GM23338 (cell line): ENCODE results near the gene CDX1. TPM values are rescaled to one million over a fixed set of nuclear protein-coding genes. Genes with fewer than 3 reads are reported as not detected.

Experiments used
- ATAC-seq: fragments of 200-7000 bp; cut with Tn5 transposase; 3 replicates; pipeline ENCODE4 v1.9.1; 2020
- DNase-seq: peaks from one replicate; pipeline ENCODE4 v3.0.0-alpha.2; 2015; ENCODE audit warnings: low spot score
- H2AFZ ChIP-seq: fragments of 200-600 bp; sonication (generic); 2 replicates; pipeline ENCODE4 v1.8.0; 2016; ENCODE audit warnings: antibody characterized with exemption, mild to moderate bottlenecking, moderate library complexity
- H3F3A ChIP-seq: fragments of 200-600 bp; sonication (generic); replicated peaks from 2 replicates; pipeline ENCODE4 v1.8.0; 2017; ENCODE audit warnings: antibody characterized with exemption, mixed run types, low read depth
- H3K27ac ChIP-seq: fragments of 200-600 bp; sonication (generic); 2 replicates; pipeline ENCODE4 v1.6.1; 2016; ENCODE audit warnings: low read depth
- H3K27me3 ChIP-seq: fragments of 200-600 bp; sonication (generic); 2 replicates; pipeline ENCODE4 v1.8.0; 2016; ENCODE audit warnings: mild to moderate bottlenecking, mixed run types, moderate library complexity; ENCODE audit not compliant: insufficient read depth
- H3K36me3 ChIP-seq: fragments of 200-600 bp; sonication (generic); 2 replicates; pipeline ENCODE4 v1.8.0; 2016; ENCODE audit warnings: mild to moderate bottlenecking; ENCODE audit not compliant: insufficient read depth
- H3K4me1 ChIP-seq: fragments of 200-600 bp; sonication (generic); 2 replicates; pipeline ENCODE4 v1.8.0; 2016; ENCODE audit warnings: mild to moderate bottlenecking, moderate library complexity; ENCODE audit not compliant: insufficient read depth
- H3K4me2 ChIP-seq: fragments of 200-600 bp; sonication (generic); 2 replicates; pipeline ENCODE4 v1.7.1; 2017; ENCODE audit warnings: mixed run types
- H3K4me3 ChIP-seq: fragments of 200-600 bp; sonication (generic); 2 replicates; pipeline ENCODE4 v1.6.1; 2016; ENCODE audit warnings: mixed run types
- H3K79me2 ChIP-seq: fragments of 200-600 bp; sonication (generic); replicated peaks from 2 replicates; pipeline ENCODE4 v1.8.0; 2017; ENCODE audit warnings: mild to moderate bottlenecking; ENCODE audit not compliant: insufficient read depth
- H3K9me2 ChIP-seq: fragments of 200-600 bp; sonication (generic); 2 replicates; pipeline ENCODE4 v1.8.0; 2017; ENCODE audit not compliant: insufficient read depth
- H4K20me1 ChIP-seq: fragments of 200-600 bp; sonication (generic); replicated peaks from 2 replicates; pipeline ENCODE4 v1.8.0; 2017; ENCODE audit warnings: mild to moderate bottlenecking; ENCODE audit not compliant: insufficient read depth
- H3K27ac Mint-ChIP-seq: 2 replicates; pipeline ENCODE4 v1.8.0; 2020; ENCODE audit warnings: inconsistent platforms, mild to moderate bottlenecking, moderate library complexity, mixed read lengths
- H3K27me3 Mint-ChIP-seq: 3 replicates; pipeline ENCODE4 v1.8.0; 2022; ENCODE audit warnings: low read depth, mild to moderate bottlenecking, moderate library complexity, mixed read lengths, inconsistent platforms; ENCODE audit not compliant: insufficient read depth, poor library complexity
- H3K36me3 Mint-ChIP-seq: 3 replicates; pipeline ENCODE4 v1.8.0; 2021; ENCODE audit warnings: low read depth, mild to moderate bottlenecking, inconsistent platforms, moderate library complexity, mixed read lengths
- H3K4me1 Mint-ChIP-seq: 3 replicates; pipeline ENCODE4 v1.8.0; 2020; ENCODE audit warnings: mild to moderate bottlenecking, inconsistent platforms, mixed read lengths
- H3K4me3 Mint-ChIP-seq: 3 replicates; pipeline ENCODE4 v1.8.0; 2021; ENCODE audit warnings: moderate library complexity, mild to moderate bottlenecking, inconsistent platforms, mixed read lengths
- H3K9me3 Mint-ChIP-seq: 3 replicates; pipeline ENCODE4 v1.8.0; 2020; ENCODE audit warnings: moderate library complexity, mild to moderate bottlenecking, inconsistent platforms, mixed read lengths
- CREB1 ChIP-seq: fragments of 250-450 bp; sonication (Bioruptor Pico); IDR thresholded peaks from 2 replicates; pipeline ENCODE4 v1.5.0; 2020; ENCODE audit warnings: low read depth, mild to moderate bottlenecking, moderate library complexity
- EZH2 ChIP-seq: fragments of 200-600 bp; sonication (generic); IDR thresholded peaks from one replicate; pipeline ENCODE4 v1.8.0; 2017; ENCODE audit warnings: antibody characterized with exemption, mild to moderate bottlenecking, low read depth; ENCODE audit not compliant: unreplicated experiment
- EZH2phosphoT487 ChIP-seq: fragments of 200-600 bp; sonication (generic); IDR thresholded peaks from one replicate; pipeline ENCODE4 v1.8.1; 2018; ENCODE audit warnings: antibody characterized with exemption; ENCODE audit not compliant: unreplicated experiment
- JUNB ChIP-seq: IDR thresholded peaks from one replicate; pipeline ENCODE4 v1.6.1; 2016; ENCODE audit warnings: antibody characterized with exemption; ENCODE audit not compliant: unreplicated experiment
- NANOG ChIP-seq: IDR thresholded peaks from 2 replicates; pipeline ENCODE4 v1.6.1; 2016; ENCODE audit warnings: antibody characterized with exemption, borderline replicate concordance
- POLR2AphosphoS5 ChIP-seq: IDR thresholded peaks from 2 replicates; pipeline ENCODE4 v1.6.1; 2016; ENCODE audit warnings: antibody characterized with exemption, low read depth
- STAT1 ChIP-seq: IDR thresholded peaks from one replicate; pipeline ENCODE4 v1.6.1; 2016; ENCODE audit warnings: antibody characterized with exemption; ENCODE audit not compliant: unreplicated experiment
- ZNF331 ChIP-seq: fragments of 250-450 bp; sonication (Bioruptor Pico); IDR thresholded peaks from 2 replicates; pipeline ENCODE4 v1.5.0; 2020; ENCODE audit warnings: low read depth, mild to moderate bottlenecking, moderate library complexity
- polyA plus RNA-seq: library from polyadenylated mRNA; unstranded; fragments of >200 nt; fragmentation: Nextera tagmentation; extraction: Ambion mirVana; gene quantifications from 2 replicates; pipeline ENCODE4 v1.2.1, GENCODE V29; 2016
- total RNA-seq: library from RNA; depleted of rRNA; stranded (reverse); fragments of >200 nt; shearing (Covaris generic); gene quantifications from 2 replicates; pipeline ENCODE4 v1.2.3, GENCODE V29; 2014
- TF ChIP-seq, protein P1 (sequence below): fragments of 250-450 bp; sonication (Bioruptor Pico); IDR thresholded peaks from 2 replicates; pipeline ENCODE4 v1.5.0; 2020; ENCODE audit warnings: mild to moderate bottlenecking, moderate library complexity
- TF ChIP-seq, protein P2 (sequence below): IDR thresholded peaks from 2 replicates; pipeline ENCODE4 v1.6.1; 2016; ENCODE audit warnings: antibody characterized with exemption
- TF ChIP-seq, protein P3 (sequence below): IDR thresholded peaks from one replicate; pipeline ENCODE4 v1.6.1; 2018; ENCODE audit warnings: antibody characterized with exemption; ENCODE audit not compliant: unreplicated experiment
- TF ChIP-seq, protein P4 (sequence below), 2 experiments: fragments of 200-600 bp in 1 of 2; sonication (generic) in 1 of 2; conservative IDR thresholded peaks; 2 replicates each; pipeline versions ENCODE4 v1.5.1 to v1.6.1; 2016 to 2017; ENCODE audit warnings: antibody characterized with exemption in 2 of 2, low read depth in 2 of 2, mild to moderate bottlenecking in 2 of 2, moderate library complexity in 1 of 2

CDX1 gene
- total and polyA plus RNA-seq, 2 experiments from 2014 or later: not detected

DNA sequence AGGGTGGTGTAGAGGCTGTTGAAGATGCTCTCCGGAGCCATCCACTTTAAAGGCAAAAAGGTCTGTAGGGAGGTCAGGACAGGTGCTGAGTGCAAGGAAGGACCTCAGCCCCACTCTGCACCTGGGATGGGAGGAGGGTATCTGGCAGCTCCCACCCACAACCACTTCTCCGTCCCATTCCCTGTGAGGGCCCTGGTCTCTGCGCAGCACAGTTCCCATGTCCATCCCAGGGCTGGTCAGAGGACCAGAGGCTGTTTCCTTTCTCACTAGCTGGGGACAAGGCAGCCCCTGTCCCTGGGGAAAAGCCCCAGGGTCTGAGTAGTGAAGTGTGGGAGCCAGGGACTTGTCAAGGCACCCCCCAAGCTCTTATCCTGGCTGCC lies 46.5 kb upstream of the CDX1 start:
- no peak overlapping the region for H3K4me3 Mint-ChIP-seq
- H3K9me3 Mint-ChIP-seq: no peaks in the 10 kb centered on the region
- Histone ChIP-seq H3K27me3 (no peaks in the 10 kb centered on the region), H3K9me2 (no peaks in the 10 kb centered on the region), H3F3A (no peaks in the 10 kb centered on the region), H3K27ac (no peak overlapping the region), H4K20me1 (no peaks in the 10 kb centered on the region), H3K4me2 (no peak overlapping the region), H3K4me1 (no peaks in the 10 kb centered on the region), H3K36me3 (no peaks in the 10 kb centered on the region), H3K79me2 (no peaks in the 10 kb centered on the region), H3K4me3 (no peak overlapping the region), H2AFZ (no peak overlapping the region)
- TF ChIP-seq NANOG: no peak
- TF ChIP-seq POLR2AphosphoS5: no peak
- TF ChIP-seq, protein P1, sequence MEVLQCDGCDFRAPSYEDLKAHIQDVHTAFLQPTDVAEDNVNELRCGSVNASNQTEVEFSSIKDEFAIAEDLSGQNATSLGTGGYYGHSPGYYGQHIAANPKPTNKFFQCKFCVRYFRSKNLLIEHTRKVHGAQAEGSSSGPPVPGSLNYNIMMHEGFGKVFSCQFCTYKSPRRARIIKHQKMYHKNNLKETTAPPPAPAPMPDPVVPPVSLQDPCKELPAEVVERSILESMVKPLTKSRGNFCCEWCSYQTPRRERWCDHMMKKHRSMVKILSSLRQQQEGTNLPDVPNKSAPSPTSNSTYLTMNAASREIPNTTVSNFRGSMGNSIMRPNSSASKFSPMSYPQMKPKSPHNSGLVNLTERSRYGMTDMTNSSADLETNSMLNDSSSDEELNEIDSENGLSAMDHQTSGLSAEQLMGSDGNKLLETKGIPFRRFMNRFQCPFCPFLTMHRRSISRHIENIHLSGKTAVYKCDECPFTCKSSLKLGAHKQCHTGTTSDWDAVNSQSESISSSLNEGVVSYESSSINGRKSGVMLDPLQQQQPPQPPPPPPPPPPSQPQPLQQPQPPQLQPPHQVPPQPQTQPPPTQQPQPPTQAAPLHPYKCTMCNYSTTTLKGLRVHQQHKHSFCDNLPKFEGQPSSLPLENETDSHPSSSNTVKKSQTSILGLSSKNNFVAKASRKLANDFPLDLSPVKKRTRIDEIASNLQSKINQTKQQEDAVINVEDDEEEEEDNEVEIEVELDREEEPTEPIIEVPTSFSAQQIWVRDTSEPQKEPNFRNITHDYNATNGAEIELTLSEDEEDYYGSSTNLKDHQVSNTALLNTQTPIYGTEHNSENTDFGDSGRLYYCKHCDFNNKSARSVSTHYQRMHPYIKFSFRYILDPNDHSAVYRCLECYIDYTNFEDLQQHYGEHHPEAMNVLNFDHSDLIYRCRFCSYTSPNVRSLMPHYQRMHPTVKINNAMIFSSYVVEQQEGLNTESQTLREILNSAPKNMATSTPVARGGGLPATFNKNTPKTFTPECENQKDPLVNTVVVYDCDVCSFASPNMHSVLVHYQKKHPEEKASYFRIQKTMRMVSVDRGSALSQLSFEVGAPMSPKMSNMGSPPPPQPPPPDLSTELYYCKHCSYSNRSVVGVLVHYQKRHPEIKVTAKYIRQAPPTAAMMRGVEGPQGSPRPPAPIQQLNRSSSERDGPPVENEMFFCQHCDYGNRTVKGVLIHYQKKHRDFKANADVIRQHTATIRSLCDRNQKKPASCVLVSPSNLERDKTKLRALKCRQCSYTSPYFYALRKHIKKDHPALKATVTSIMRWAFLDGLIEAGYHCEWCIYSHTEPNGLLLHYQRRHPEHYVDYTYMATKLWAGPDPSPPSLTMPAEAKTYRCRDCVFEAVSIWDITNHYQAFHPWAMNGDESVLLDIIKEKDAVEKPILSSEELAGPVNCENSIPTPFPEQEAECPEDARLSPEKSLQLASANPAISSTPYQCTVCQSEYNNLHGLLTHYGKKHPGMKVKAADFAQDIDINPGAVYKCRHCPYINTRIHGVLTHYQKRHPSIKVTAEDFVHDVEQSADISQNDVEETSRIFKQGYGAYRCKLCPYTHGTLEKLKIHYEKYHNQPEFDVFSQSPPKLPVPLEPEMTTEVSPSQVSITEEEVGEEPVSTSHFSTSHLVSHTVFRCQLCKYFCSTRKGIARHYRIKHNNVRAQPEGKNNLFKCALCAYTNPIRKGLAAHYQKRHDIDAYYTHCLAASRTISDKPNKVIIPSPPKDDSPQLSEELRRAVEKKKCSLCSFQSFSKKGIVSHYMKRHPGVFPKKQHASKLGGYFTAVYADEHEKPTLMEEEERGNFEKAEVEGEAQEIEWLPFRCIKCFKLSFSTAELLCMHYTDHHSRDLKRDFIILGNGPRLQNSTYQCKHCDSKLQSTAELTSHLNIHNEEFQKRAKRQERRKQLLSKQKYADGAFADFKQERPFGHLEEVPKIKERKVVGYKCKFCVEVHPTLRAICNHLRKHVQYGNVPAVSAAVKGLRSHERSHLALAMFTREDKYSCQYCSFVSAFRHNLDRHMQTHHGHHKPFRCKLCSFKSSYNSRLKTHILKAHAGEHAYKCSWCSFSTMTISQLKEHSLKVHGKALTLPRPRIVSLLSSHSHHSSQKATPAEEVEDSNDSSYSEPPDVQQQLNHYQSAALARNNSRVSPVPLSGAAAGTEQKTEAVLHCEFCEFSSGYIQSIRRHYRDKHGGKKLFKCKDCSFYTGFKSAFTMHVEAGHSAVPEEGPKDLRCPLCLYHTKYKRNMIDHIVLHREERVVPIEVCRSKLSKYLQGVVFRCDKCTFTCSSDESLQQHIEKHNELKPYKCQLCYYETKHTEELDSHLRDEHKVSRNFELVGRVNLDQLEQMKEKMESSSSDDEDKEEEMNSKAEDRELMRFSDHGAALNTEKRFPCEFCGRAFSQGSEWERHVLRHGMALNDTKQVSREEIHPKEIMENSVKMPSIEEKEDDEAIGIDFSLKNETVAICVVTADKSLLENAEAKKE (CRISPR knock-in tag): no peak
- no peak for TF ChIP-seq EZH2
- TF ChIP-seq, protein P2, sequence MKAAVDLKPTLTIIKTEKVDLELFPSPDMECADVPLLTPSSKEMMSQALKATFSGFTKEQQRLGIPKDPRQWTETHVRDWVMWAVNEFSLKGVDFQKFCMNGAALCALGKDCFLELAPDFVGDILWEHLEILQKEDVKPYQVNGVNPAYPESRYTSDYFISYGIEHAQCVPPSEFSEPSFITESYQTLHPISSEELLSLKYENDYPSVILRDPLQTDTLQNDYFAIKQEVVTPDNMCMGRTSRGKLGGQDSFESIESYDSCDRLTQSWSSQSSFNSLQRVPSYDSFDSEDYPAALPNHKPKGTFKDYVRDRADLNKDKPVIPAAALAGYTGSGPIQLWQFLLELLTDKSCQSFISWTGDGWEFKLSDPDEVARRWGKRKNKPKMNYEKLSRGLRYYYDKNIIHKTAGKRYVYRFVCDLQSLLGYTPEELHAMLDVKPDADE: no peak
- TF ChIP-seq CREB1 (CRISPR knock-in tag): no peak
- TF ChIP-seq ZNF331 (CRISPR knock-in tag): no peak
- TF ChIP-seq, protein P3, sequence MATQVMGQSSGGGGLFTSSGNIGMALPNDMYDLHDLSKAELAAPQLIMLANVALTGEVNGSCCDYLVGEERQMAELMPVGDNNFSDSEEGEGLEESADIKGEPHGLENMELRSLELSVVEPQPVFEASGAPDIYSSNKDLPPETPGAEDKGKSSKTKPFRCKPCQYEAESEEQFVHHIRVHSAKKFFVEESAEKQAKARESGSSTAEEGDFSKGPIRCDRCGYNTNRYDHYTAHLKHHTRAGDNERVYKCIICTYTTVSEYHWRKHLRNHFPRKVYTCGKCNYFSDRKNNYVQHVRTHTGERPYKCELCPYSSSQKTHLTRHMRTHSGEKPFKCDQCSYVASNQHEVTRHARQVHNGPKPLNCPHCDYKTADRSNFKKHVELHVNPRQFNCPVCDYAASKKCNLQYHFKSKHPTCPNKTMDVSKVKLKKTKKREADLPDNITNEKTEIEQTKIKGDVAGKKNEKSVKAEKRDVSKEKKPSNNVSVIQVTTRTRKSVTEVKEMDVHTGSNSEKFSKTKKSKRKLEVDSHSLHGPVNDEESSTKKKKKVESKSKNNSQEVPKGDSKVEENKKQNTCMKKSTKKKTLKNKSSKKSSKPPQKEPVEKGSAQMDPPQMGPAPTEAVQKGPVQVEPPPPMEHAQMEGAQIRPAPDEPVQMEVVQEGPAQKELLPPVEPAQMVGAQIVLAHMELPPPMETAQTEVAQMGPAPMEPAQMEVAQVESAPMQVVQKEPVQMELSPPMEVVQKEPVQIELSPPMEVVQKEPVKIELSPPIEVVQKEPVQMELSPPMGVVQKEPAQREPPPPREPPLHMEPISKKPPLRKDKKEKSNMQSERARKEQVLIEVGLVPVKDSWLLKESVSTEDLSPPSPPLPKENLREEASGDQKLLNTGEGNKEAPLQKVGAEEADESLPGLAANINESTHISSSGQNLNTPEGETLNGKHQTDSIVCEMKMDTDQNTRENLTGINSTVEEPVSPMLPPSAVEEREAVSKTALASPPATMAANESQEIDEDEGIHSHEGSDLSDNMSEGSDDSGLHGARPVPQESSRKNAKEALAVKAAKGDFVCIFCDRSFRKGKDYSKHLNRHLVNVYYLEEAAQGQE: no peak
- TF ChIP-seq, protein P4, sequence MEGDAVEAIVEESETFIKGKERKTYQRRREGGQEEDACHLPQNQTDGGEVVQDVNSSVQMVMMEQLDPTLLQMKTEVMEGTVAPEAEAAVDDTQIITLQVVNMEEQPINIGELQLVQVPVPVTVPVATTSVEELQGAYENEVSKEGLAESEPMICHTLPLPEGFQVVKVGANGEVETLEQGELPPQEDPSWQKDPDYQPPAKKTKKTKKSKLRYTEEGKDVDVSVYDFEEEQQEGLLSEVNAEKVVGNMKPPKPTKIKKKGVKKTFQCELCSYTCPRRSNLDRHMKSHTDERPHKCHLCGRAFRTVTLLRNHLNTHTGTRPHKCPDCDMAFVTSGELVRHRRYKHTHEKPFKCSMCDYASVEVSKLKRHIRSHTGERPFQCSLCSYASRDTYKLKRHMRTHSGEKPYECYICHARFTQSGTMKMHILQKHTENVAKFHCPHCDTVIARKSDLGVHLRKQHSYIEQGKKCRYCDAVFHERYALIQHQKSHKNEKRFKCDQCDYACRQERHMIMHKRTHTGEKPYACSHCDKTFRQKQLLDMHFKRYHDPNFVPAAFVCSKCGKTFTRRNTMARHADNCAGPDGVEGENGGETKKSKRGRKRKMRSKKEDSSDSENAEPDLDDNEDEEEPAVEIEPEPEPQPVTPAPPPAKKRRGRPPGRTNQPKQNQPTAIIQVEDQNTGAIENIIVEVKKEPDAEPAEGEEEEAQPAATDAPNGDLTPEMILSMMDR (conservative IDR thresholded peaks at IDR 0.05; ENCODE audit: low read depth in 2 of 2): no peak
- TF ChIP-seq STAT1: no peak
- no peak for TF ChIP-seq JUNB
- no peak for TF ChIP-seq EZH2phosphoT487
- H3K27me3 Mint-ChIP-seq: peaks cover 12% of the 10 kb centered on the region
- H3K36me3 Mint-ChIP-seq: no peaks in the 10 kb centered on the region
- ATAC-seq (no peak), DNase-seq (no peak)
- no peak overlapping the region for H3K27ac Mint-ChIP-seq
- H3K4me1 Mint-ChIP-seq: peaks cover 17% of the 10 kb centered on the region
